Endothelial cell of umbilical vein (primary cell): ENCODE results near the gene MRPL55.

Experiments
- EZH2 ChIP-seq: IDR thresholded peaks from 2 replicates; pipeline ENCODE4 v1.6.1; 2012; ENCODE audit warnings: borderline replicate concordance, low read depth, mild to moderate bottlenecking, moderate library complexity, low read length, inconsistent platforms; ENCODE audit not compliant: severe bottlenecking
- POLR2A ChIP-seq: IDR thresholded peaks from 2 replicates; pipeline ENCODE4 v1.6.1; 2012; ENCODE audit warnings: low read depth, mild to moderate bottlenecking, control low read depth, low read length
- POLR2AphosphoS5 ChIP-seq: IDR thresholded peaks from 2 replicates; pipeline ENCODE4 v1.6.1; 2012; ENCODE audit warnings: low read depth, mild to moderate bottlenecking, control low read depth, low read length, moderate library complexity; ENCODE audit not compliant: insufficient read depth
- TF ChIP-seq, protein P1 (sequence below), 2 donors: IDR thresholded peaks; 1 replicate in 1 of 2; 2 replicates in 1 of 2; pipeline ENCODE4 v1.5.1; 2011; ENCODE audit warnings: low read length in 2 of 2, mild to moderate bottlenecking in 2 of 2, moderate library complexity in 2 of 2, control low read depth in 1 of 2, inconsistent platforms in 1 of 2, low read depth in 1 of 2; ENCODE audit not compliant: insufficient read depth in 1 of 2; ENCODE audit errors: extremely low read depth in 1 of 2

DNA sequence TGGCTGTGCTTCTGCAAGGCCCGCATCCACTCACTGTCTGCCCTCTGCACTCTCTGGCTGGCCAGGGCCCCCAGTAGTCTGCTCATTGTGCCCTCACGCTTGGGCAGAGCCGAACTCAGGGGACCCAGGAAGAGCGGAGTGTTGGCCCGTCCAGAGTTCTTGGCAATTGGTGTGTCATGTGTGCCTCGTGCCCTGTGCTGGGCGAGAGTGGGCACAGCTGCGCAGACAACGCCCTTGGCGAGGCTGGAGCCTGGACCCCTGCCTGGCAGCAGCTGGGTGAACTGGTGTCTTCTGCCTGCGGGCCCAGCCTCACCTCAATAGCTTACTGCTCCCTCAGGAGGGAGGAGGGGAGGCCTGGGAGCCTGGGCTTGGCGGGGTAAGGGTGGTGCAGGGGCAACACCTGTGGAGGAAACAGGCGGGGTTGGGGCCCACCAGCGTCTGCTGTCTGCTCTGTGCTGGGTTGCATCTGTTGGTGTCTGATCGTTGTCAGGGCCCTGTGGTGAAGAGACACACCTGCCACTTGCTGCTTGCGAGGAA is 33.1 kb upstream of the MRPL55 start:
- TF ChIP-seq POLR2A: no peak
- no peak for TF ChIP-seq POLR2AphosphoS5
- TF ChIP-seq EZH2: no peak
- TF ChIP-seq, protein P1, sequence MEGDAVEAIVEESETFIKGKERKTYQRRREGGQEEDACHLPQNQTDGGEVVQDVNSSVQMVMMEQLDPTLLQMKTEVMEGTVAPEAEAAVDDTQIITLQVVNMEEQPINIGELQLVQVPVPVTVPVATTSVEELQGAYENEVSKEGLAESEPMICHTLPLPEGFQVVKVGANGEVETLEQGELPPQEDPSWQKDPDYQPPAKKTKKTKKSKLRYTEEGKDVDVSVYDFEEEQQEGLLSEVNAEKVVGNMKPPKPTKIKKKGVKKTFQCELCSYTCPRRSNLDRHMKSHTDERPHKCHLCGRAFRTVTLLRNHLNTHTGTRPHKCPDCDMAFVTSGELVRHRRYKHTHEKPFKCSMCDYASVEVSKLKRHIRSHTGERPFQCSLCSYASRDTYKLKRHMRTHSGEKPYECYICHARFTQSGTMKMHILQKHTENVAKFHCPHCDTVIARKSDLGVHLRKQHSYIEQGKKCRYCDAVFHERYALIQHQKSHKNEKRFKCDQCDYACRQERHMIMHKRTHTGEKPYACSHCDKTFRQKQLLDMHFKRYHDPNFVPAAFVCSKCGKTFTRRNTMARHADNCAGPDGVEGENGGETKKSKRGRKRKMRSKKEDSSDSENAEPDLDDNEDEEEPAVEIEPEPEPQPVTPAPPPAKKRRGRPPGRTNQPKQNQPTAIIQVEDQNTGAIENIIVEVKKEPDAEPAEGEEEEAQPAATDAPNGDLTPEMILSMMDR (IDR thresholded peaks at IDR 0.05; ENCODE audit: extremely low read depth in 1 of 2, insufficient read depth in 1 of 2, low read depth in 1 of 2, low read length in 2 of 2): no peak
